Testis (tissue), 2 donors: ENCODE measurements around the gene MXD1.

ENCODE experiments used
- POLR2A ChIP-seq: fragments of 450-650 bp; IDR thresholded peaks from one replicate; pipeline ENCODE4 v1.6.1; 2017; ENCODE audit warnings: antibody characterized with exemption, mild to moderate bottlenecking, moderate library complexity
- TF ChIP-seq, protein P1 (sequence below), 3 experiments: fragments of 450-650 bp in 2 of 3; fragments of 200-600 bp in 1 of 3; sonication (generic) in 1 of 3; IDR thresholded peaks; one replicate each; pipeline ENCODE4 v1.5.1; 2016 to 2019; ENCODE audit warnings: antibody characterized with exemption in 3 of 3, mild to moderate bottlenecking in 2 of 3, moderate library complexity in 1 of 3

DNA sequence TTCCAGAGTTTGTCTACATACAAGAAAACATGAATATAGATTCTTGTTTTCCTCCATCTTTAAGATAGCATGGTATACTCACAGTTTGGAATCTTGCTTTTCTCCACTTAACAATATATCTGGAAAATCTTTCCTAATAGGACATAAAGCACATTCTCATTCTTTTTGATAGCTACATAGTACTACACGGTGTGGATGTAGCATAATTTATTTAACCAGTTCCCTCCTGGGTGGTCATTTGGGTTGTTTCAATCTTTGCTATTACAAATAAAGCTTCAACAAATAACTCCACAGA, 19.7 kb downstream of the MXD1 start:
- TF ChIP-seq, protein P1, sequence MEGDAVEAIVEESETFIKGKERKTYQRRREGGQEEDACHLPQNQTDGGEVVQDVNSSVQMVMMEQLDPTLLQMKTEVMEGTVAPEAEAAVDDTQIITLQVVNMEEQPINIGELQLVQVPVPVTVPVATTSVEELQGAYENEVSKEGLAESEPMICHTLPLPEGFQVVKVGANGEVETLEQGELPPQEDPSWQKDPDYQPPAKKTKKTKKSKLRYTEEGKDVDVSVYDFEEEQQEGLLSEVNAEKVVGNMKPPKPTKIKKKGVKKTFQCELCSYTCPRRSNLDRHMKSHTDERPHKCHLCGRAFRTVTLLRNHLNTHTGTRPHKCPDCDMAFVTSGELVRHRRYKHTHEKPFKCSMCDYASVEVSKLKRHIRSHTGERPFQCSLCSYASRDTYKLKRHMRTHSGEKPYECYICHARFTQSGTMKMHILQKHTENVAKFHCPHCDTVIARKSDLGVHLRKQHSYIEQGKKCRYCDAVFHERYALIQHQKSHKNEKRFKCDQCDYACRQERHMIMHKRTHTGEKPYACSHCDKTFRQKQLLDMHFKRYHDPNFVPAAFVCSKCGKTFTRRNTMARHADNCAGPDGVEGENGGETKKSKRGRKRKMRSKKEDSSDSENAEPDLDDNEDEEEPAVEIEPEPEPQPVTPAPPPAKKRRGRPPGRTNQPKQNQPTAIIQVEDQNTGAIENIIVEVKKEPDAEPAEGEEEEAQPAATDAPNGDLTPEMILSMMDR (IDR thresholded peaks at IDR 0.05), result no peak
- TF ChIP-seq POLR2A, result no peak
